HG02973 (cell line): ENCODE data around the gene IMMP2L.

Source experiments
- ATAC-seq: cut with Tn5 transposase; IDR thresholded peaks from one replicate; pipeline ENCODE4 v1.9.1; 2021; ENCODE audit warnings: moderate library complexity; ENCODE audit not compliant: unreplicated experiment

Gene IMMP2L

DNA sequence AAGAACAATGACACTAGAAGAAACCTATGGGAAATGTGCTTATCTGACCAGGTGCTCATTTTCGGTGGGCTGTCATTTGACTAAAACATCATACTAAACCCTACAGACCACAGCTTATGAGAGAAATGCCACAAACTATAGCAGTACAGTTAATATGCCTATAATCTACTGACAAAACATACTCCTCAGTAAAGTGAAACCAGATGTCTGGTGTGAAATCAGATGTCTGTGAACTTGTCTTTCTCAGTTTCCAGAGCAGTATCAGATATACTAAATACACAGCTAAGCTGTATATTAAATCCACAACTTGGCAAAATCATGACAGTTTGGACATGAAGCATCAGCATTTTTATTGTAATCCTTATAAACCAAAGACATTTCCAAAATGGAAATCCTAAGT is 3.3 kb downstream of the IMMP2L start:
- peak; percentile 52 for ATAC-seq

GRCh38 chr7:111556977-111557376 is 5.3 kb downstream of the IMMP2L start:
- no peak for ATAC-seq

GRCh38 chr7:111554086-111554485 is 8.2 kb downstream of the IMMP2L start:
- ATAC-seq = no peak

DNA sequence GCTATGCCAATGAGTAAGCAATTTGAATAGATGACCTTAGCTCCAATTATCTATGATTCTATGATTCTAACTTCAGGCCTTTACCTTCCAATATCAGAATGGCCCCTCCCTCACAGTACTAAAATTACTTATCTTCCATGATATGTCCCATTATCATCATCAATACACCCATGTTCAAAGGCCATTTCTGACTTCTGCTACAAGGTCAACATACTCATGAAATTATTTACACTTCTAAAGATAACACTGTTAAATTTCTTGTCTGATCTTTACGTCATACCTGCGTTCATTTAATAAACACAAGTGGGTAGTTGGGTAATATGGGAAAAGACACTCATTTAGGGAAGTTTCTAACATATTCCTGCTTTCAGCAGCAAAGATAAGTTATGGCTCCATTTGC is 21.2 kb downstream of the IMMP2L start:
- ATAC-seq = no peak

DNA sequence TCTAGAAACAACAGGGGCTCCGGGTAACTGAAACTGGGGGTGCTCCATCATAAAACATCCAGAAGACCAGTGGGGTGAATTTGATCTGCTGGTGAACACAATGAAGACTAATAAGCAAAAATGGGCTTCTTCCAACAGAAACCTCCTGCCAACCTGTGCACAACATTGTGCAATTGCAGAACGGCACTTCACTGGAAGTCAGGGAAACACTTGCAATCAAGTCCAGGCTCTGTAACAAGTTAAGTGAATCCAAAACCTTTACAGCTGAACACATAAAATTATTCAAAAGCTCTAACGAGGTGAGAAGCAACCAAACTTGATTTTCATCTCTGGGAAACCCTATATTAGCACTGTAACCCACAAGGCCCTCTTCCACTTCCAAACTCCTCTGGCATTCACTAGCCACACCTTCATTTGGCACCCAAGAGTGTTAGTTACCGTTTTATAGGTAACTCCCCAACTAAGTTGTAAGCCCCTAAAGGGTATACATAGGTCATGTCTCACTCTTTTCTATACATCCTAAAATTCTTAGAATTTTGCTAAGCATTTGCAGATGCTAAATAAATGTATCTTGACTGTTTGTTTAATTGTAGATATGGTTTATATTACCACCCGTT is 22.0 kb downstream of the IMMP2L start:
- ATAC-seq = no peak

DNA sequence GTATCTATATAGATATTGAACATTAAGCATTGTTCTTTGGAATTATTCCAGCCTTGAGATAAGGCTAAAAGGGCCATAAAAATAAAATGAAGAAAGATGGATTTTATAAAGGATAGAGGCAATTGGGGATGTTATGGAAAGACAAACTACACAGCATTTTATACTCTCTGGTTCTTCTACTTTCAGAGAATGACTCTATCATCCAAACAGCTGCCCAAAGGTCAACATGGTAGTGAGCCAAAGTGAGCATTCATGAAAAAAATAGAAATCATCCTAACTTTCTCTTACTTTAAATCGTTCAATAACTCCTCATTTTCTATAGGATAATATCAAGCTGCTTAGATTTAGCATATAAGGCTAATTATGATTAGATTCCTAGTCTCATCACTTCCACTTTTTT is 25.2 kb downstream of the IMMP2L start:
- ATAC-seq = no peak

DNA sequence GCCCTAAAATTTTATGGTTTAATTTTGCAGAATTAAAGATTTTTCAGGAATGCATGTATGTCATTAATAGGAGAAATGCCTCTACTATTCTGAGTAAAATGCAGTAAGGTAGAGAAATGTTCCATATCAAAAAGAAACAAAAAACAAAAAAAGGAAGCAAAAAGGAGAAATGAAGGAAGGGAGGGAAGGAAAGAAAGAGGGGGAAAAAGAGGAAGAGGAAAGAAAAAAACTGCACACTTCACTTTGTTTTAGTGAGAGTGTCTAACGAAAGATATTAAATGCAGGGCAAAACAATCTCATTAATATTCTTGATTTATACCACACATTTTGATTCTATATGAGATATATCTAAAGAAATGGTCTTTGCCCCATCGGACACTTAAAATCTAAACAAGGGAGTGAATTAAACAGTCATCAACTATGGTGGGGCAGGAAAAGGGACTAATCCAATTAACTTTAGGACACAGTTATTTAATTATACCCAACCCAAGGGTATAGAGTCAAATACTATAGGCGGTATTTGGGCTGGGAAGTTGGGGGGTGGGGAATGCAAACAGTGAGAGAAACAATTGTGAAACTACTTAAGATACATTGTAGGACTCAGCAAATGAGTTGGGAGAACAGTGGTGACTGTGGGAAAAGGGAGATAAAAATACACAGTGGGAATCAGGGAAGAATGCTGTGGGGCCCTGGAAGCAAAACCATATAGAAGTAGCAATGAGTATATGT is 27.0 kb downstream of the IMMP2L start:
- no peak for ATAC-seq

DNA sequence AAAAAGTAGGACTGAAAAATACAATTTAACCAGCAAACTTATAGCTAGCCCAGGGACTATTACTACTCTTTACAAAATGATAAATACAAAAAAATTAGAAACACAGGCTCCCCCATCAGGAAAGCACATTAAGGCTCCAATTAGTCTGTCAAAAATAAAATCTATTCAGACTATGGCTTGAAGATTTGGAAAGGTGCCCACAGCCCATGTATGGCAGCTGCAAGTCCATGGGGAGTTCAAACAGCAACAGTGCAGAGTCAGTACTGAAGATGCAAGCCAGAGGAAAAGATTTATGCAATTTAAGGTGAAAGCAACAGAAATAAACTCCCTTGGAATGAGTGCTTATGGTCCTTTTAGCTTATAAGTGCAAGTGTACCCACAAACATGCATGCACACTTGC is 29.7 kb downstream of the IMMP2L start:
- no peak for ATAC-seq

DNA sequence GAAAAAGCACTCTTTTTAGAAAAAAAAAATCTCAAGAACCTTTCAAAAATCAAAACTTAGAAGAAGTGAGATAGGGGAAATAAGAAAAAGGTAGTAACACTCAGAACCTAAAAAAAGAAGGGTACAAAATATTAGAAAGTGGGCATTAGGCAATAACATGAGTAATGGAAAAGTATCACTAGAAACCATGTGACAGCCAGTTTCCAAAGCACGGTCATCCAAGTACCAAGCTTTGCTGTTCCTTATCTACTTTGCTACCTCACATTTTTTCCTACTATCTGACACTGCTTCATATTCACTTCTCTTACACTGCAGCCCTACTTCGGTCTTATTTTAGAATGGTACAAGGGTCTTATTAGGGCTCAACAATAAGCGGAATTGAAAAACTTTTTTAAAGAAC is 30.3 kb downstream of the IMMP2L start:
- no peak for ATAC-seq

DNA sequence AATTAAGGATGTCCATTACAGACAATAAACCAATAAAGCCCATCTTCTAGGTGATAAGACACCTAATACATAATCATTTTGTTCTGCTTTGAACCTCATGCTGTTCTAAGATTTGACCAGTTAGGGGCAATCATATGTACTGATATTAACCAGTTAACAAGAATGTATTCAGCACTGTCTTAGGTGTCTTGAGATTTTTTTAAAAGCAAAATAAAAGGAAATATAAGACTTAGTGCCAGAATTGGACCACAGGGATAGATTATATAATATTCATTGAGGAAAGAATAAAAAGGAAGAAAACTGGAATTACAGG is 32.0 kb downstream of the IMMP2L start:
- no peak for ATAC-seq

DNA sequence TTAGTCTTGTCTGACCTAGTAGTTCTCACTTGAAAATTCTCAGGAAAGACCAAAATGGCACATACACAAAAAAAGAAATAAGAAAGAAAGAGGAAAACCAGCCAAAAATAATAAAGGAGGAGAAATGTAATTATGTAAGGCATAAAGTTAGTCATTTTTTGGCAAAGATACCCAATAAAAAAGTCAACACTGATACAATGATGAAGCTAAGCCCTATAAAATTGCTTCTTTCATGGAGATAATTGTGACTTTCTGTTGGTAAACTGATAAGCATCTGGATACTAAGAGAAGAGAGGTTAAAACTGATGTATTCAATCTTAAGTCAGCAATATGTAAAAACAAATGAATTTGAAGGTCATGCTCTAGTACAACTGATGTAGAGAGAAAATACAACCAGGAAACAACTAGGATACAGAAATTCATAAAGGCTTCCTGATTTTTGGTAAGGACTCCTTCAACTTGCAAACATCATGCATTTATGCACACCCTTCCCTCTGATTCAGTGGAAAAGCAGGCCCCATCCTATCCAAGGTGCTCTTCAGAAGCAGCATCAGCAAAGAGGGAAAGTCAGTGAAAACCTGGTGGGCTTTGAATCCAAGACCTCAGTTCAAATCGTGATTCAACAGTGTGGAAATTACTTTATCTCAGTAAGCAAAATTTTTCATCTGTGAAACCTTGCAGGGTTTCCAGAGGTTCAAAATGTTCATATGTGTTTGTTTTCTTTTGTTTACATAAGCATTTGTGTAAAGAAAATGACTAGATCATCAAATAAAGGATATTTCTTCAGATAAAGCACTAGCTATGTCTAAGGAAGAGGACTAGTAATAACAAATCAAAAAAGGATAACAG is 32.6 kb downstream of the IMMP2L start:
- ATAC-seq = no peak

GRCh38 chr7:111528331-111528730 is 34.0 kb downstream of the IMMP2L start:
- peak; percentile 66 for ATAC-seq

GRCh38 chr7:111527545-111527944 is 34.7 kb downstream of the IMMP2L start:
- peak; percentile 77 for ATAC-seq

GRCh38 chr7:111525100-111525499 is 37.2 kb downstream of the IMMP2L start:
- ATAC-seq = no peak

GRCh38 chr7:111521660-111522059 is 40.6 kb downstream of the IMMP2L start:
- no peak for ATAC-seq

DNA sequence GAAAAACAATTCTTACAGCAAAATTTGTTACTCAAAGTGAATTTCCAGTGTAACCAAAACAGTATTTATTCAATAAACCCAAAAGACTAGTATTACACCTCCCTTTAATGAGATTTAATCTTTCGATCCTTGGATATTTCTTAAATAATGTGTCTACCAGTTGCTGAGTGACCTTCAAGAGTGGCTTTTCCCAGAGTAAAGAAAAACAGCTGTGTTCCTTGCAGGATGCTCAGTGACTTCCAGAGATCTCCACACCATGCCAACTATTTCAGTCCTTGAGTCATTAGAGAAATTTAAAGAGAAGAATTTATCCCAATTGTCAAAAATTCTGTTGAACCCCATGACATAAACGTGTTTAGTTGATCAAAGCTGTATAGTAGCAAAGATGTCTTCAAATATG is 44.0 kb downstream of the IMMP2L start:
- no peak for ATAC-seq

- no peak for ATAC-seq
These were observed 44.7 kb downstream of the IMMP2L start for GRCh38 chr7:111517549-111517951.

GRCh38 chr7:111516612-111517011 is 45.7 kb downstream of the IMMP2L start:
- no peak for ATAC-seq

DNA sequence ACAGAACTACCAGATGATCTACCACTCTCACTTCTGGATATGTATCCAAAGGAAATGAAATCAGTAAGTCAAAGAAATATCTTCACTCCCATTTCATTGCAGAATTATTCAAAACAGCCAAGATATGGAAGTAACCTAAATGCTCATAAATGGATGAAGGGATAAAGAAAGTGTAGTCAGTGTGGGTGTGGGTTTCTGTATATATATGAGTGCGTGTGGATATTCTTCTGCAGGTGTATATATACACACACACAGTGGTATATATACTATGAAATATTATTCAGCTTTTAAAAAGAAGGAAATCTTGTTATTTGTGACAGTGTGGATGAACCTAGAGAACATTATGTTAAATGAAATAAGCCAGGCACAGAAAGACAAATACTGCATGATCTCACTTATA is 48.7 kb downstream of the IMMP2L start:
- ATAC-seq = no peak

DNA sequence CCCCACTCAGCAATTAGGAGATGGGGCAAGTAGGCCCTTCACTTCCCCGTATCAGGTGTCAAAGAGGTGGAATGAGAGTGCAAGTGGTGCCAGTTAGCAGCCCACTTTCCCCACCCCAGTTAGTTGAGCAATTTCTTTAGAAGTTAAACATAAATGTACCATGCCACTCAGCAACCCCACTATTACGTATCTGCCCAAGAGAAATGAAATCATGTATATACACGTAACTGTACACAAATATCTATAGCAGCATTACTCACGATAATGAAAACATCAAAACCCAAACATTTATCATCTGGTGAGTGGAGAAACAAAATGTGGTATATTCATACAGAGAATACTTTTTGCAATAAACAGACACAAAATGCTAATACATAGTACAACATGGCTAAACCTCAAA is 50.4 kb downstream of the IMMP2L start:
- ATAC-seq = no peak

DNA sequence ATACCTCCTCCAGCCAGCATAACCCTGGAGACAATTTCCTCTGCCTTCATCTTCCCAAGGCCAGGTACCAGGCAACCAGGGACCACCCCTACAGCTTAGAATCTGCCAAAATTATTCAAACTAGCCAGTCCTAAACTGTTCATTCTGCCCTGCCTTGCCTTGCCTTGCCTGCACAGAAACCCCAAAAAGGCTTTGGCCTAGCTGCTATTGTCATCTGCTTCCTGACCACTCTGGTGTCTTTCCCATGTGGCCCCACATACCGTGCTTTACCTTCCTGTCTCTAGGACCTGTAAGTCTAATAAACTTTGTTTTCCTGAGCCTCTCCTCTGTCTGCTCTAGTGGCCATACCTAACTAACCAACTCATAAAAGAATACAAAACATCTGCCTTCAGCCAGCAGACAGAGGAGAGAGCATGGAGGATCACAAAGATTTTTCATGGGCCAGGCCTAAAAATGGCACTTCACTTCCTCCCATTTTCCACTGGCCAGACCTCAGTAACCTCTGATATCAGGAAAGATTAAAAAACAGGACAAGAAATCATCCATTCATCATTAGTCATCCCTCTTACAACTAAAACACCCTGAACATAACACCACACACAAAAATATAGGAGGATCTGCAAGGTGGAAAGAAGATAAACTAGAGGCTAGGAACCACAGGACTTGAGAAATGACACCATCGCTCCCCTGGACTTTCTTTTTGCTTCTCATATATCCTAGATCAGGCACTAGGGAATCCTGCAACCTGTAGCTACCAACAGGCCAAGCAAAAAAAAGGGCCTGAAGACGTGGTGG is 51.5 kb downstream of the IMMP2L start:
- no peak for ATAC-seq
